GM10248 (cell line): ENCODE measurements around the gene OR2Z1.
"Not testable (repeated sequence)": the region's sequence is repeated elsewhere in the genome, so short reads cannot be mapped to it uniquely, and the experiment has no call there.

ENCODE experiments used
- CTCF ChIA-PET: fragments of 300-600 bp; sonication (Branson Sonifier 250); formaldehyde crosslinking; extraction: SDS; loops from one replicate; lab custom pipeline; 2021; ENCODE audit warnings: antibody characterized with exemption; lab: Yijun Ruan, JAX
- POLR2A ChIA-PET: fragments of 350-650 bp; sonication (Branson Sonifier 250); formaldehyde crosslinking; extraction: SDS; loops from one replicate; lab custom pipeline; 2020; ENCODE audit warnings: antibody characterized with exemption; lab: Yijun Ruan, JAX
- DNase-seq: peaks from one replicate; pipeline ENCODE4 v3.0.0; 2012; ENCODE audit errors: extremely low spot score
- TF ChIP-seq, protein P1 (sequence below): IDR thresholded peaks from 2 replicates; pipeline ENCODE4 v1.5.1; 2012; ENCODE audit warnings: mild to moderate bottlenecking, low read depth; ENCODE audit errors: extremely low read depth, missing control alignments, control extremely low read depth

Gene OR2Z1

GRCh38 chr19:8699908-8700307 is 21.5 kb upstream of the OR2Z1 start:
- ChIA-PET POLR2A (no interaction called here), CTCF (no interaction called here)
- TF ChIP-seq, protein P1, sequence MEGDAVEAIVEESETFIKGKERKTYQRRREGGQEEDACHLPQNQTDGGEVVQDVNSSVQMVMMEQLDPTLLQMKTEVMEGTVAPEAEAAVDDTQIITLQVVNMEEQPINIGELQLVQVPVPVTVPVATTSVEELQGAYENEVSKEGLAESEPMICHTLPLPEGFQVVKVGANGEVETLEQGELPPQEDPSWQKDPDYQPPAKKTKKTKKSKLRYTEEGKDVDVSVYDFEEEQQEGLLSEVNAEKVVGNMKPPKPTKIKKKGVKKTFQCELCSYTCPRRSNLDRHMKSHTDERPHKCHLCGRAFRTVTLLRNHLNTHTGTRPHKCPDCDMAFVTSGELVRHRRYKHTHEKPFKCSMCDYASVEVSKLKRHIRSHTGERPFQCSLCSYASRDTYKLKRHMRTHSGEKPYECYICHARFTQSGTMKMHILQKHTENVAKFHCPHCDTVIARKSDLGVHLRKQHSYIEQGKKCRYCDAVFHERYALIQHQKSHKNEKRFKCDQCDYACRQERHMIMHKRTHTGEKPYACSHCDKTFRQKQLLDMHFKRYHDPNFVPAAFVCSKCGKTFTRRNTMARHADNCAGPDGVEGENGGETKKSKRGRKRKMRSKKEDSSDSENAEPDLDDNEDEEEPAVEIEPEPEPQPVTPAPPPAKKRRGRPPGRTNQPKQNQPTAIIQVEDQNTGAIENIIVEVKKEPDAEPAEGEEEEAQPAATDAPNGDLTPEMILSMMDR = no peak
- no peak for DNase-seq

DNA sequence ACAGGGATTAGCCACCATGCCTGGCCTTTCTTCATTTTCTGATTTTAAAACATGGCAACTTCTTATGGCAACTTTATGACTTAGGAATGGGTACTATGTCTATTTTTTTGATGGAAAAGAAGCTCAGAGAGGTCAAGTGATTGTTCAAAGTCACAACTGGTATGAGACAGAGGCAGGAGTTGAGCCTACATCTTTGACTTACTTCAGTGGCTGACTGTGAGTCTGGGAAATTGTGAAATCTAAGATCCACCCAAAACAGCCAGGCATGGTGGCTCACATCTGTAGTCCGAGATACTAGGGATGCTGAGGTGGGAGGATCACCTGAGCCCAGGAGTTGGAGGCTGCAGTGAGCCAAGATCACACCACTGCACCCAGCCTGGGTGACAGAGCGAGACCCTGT is 20.5 kb upstream of the OR2Z1 start:
- DNase-seq = no peak
- ChIA-PET CTCF (interaction anchor here (1.5 kb wide), 1 partner anchor 132 kb away, joined by 3 read pairs; no protein-coding TSS in a partner anchor), POLR2A (no interaction called here)
- TF ChIP-seq, protein P1 = no peak

DNA sequence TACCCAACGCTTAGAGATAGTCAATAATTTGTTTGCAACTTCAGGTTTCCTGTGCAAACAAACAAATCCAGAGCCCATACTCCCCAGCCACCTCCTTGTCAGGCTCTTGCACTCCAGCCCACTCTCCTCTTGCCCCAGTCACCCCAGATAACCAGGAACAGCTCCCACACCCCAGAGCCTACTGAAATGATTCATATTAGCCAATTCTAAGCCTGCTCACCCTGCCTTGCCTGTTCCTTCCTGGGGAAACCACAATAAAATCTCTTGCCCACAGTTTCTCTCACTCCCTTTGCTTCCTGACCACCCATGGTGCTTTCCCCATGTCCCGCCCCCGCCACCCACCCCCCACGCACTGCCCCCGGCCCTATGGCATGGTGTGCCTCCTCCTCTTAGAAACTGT is 19.1 kb upstream of the OR2Z1 start:
- POLR2A ChIA-PET = no interaction called here
- CTCF ChIA-PET = interaction anchor here (1.5 kb wide), 2 partner anchors 123 to 133 kb away, joined by 3 read pairs; no protein-coding TSS in a partner anchor
- DNase-seq = no peak
- TF ChIP-seq, protein P1 = no peak

- TF ChIP-seq, protein P1 = no peak
- DNase-seq = no peak
- CTCF ChIA-PET = interaction anchor here (1.0 to 1.5 kb wide), 2 partner anchors 9 to 124 kb away, joined by 3 read pairs; no protein-coding TSS in a partner anchor
- POLR2A ChIA-PET = no interaction called here
Measured at GRCh38 chr19:8703223-8703622, 18.2 kb upstream of the OR2Z1 start.

DNA sequence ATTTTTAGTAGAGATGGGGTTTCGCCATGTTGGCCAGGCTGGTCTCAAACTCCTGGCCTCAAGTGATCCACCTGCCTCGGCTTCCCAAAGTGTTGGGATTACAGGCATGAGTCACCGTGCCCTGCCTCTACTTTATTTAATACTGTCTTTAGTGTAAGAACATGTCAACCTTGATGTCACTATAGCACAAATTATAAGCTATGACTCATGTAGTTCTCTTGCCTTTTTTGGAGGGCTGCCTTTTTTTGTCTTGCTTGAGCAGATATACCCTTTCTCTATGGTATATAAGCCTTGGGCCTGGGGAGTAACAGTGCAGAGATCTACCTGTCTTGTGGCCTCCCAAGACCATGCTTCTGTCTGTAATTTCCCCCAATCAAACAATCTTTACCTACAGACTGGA is 16.1 kb upstream of the OR2Z1 start:
- POLR2A ChIA-PET, DNase-seq: not testable (repeated sequence)

GRCh38 chr19:8705742-8706141 is 15.7 kb upstream of the OR2Z1 start:
- POLR2A ChIA-PET = no interaction called here
- CTCF ChIA-PET = no interaction called here
- no peak for DNase-seq
- TF ChIP-seq, protein P1 = no peak

More for the DNA sequence above, 16.1 kb upstream of the OR2Z1 start:
- CTCF ChIA-PET = not testable (repeated sequence)

- POLR2A ChIA-PET, DNase-seq, CTCF ChIA-PET: not testable (repeated sequence)
Measured at GRCh38 chr19:8710337-8710736, 11.1 kb upstream of the OR2Z1 start.

- DNase-seq = no peak
- ChIA-PET POLR2A (no interaction called here), CTCF (interaction anchor here (1.1 kb wide), 1 partner anchor 13 kb away, joined by 3 read pairs; no protein-coding TSS in a partner anchor)
- TF ChIP-seq, protein P1 = no peak
Measured at GRCh38 chr19:8722032-8722431, 598 bp downstream of the OR2Z1 start.
